IPS-18a (cell line): ENCODE data around the gene NPHP3.
"Not testable (repeated sequence)": the region's sequence is repeated elsewhere in the genome, so short reads cannot be mapped to it uniquely, and the experiment has no call there.

Experiments
- H3K27ac ChIP-seq: one replicate; pipeline ENCODE4 v1.5.1; 2013; ENCODE audit warnings: low read length
- H3K27me3 ChIP-seq: one replicate; pipeline ENCODE4 v1.6.1; 2013; ENCODE audit warnings: mild to moderate bottlenecking, low read length; ENCODE audit not compliant: control insufficient read depth, insufficient read depth
- H3K36me3 ChIP-seq: one replicate; pipeline ENCODE4 v1.6.1; 2013; ENCODE audit warnings: low read depth, low read length; ENCODE audit not compliant: control insufficient read depth
- H3K4me1 ChIP-seq: one replicate; pipeline ENCODE4 v1.6.1; 2013; ENCODE audit warnings: low read depth, low read length; ENCODE audit not compliant: control insufficient read depth
- H3K4me3 ChIP-seq: one replicate; pipeline ENCODE4 v1.5.1; 2013; ENCODE audit warnings: low read length
- H3K9ac ChIP-seq: one replicate; pipeline ENCODE4 v1.6.1; 2013; ENCODE audit warnings: mild to moderate bottlenecking, low read length, moderate library complexity
- H3K9me3 ChIP-seq: one replicate; pipeline ENCODE4 v1.6.1; 2013; ENCODE audit warnings: low read depth, low read length; ENCODE audit not compliant: control insufficient read depth

NPHP3 gene

GRCh38 chr3:132641427-132641826 lies 80.8 kb downstream of the NPHP3 start:
- not testable (repeated sequence) for H3K4me1 ChIP-seq, H3K9ac ChIP-seq, H3K27me3 ChIP-seq, H3K27ac ChIP-seq, H3K4me3 ChIP-seq, H3K9me3 ChIP-seq, H3K36me3 ChIP-seq

DNA sequence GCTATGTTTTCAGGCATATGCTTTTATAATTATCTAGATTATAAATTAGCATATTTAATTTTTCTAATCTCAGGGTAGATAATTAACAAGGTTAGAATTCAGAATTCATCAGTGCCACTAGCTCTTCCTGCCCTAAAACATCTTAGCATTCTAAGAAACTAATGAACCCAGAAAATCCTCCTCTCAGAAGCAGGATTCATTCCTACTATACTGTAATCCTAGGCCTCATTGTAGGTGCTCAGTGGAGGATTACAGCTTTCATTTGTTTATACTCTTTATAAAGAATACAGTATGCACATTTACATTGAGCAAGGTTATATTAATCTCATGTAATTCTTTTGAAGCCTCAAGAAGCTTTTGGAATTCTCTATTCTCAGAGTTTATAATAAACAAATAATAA lies 83.5 kb downstream of the NPHP3 start:
- H3K27me3 ChIP-seq, result no peaks in the 10 kb centered on the region
- H3K27ac ChIP-seq, result no peak overlapping the region
- H3K9ac ChIP-seq, result no peak overlapping the region
- H3K36me3 ChIP-seq, result no peaks in the 10 kb centered on the region
- no peaks in the 10 kb centered on the region for H3K9me3 ChIP-seq
- no peaks in the 10 kb centered on the region for H3K4me1 ChIP-seq
- H3K4me3 ChIP-seq, result no peak overlapping the region

DNA sequence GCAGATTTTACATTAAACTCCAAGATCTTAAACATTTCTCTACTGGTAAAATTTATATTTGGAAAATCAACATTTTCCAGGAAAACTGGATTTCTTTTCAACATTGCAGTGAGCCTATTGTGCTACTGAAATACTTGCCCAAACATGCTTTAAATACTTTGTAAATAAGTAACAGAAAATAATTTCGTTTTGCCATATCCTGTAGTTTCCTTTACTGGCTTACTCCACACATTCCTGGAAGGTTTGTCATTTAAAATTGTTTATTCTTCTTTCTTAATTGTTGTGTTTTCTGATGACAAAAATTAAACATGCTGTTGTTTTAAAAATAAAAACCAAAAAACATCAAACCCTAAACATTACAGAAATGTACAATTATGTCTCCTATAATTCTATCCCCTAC lies 84.6 kb downstream of the NPHP3 start:
- Histone ChIP-seq H3K9me3 (no peaks in the 10 kb centered on the region), H3K4me3 (no peak overlapping the region), H3K9ac (no peak overlapping the region), H3K27me3 (no peaks in the 10 kb centered on the region), H3K4me1 (no peaks in the 10 kb centered on the region), H3K36me3 (no peaks in the 10 kb centered on the region), H3K27ac (no peak overlapping the region)

GRCh38 chr3:132635052-132635451 lies 87.2 kb downstream of the NPHP3 start:
- no peaks in the 10 kb centered on the region for H3K27me3 ChIP-seq
- no peaks in the 10 kb centered on the region for H3K4me1 ChIP-seq
- no peak overlapping the region for H3K9ac ChIP-seq
- no peaks in the 10 kb centered on the region for H3K36me3 ChIP-seq
- H3K9me3 ChIP-seq, result no peaks in the 10 kb centered on the region
- no peak overlapping the region for H3K4me3 ChIP-seq
- H3K27ac ChIP-seq, result no peak overlapping the region
